Activated CD4-positive, alpha-beta T cell treated with anti-CD3 and anti-CD28 coated beads for 48 hours (primary cell): ENCODE data around the gene KLF13.

Source experiments
- DNase-seq: peaks from one replicate; pipeline ENCODE4 v3.0.0-alpha.2; 2020

The KLF13 gene

DNA sequence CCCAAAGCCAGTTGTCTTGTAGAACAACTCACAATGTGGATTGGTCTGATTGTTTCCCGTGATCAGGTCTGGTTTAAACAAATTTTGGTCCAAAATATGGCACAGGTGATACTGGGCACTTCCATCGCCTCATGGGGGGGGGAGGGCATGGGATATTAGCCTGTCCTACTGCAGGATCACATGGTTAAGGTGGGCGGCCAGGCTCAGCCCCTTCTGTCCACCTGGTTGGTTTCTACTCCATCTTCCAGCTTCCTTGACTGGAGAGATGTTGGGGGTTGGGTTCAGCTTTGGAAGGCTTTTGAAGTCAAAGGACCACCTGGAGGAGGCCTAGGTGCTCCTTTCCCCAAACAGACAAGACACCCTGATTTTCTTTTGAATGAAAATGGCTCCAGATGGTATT is 7.2 kb downstream of the KLF13 start:
- DNase-seq, result no peak

- no peak for DNase-seq
These were observed 9.5 kb downstream of the KLF13 start for GRCh38 chr15:31335989-31336592.

- no peak for DNase-seq
These were observed 10.1 kb downstream of the KLF13 start for GRCh38 chr15:31336593-31337295.

GRCh38 chr15:31337352-31338031 is 10.9 kb downstream of the KLF13 start:
- DNase-seq, result no peak

- DNase-seq, result no peak
These were observed 11.8 kb downstream of the KLF13 start for GRCh38 chr15:31338318-31338878.

DNA sequence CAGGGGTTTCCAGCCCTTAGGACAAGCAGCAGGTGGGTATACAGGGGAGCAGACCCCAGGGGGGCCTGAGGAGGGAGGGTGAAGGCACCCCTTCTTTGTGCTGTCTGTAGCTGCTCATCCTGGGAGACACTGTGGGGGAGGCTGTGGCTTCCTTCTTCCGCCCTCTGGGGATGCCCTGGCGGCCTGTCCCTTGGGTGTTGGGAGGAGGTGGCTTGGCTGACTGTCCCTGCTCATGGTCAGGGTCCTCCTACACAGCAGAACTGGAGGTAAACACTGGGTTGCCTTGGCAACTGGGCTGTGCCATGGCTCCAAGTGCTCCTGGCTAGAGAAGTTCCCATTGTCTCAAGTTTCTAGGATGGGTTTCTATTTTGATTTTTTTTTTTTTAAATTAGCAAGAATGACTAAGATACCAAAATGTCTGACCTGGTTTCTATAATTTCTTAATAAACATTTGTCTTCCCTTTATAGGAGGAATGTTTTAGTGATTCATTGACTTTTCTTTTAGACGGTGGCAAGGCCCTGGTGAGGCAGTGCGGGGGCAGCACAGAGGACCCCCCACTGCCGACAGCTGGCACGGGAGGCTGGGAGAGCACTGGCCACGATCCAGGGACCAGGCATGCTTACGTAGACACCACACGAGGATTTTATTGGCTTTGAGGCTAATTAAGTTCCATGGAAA is 12.4 kb downstream of the KLF13 start:
- peak; percentile 56 for DNase-seq

DNA sequence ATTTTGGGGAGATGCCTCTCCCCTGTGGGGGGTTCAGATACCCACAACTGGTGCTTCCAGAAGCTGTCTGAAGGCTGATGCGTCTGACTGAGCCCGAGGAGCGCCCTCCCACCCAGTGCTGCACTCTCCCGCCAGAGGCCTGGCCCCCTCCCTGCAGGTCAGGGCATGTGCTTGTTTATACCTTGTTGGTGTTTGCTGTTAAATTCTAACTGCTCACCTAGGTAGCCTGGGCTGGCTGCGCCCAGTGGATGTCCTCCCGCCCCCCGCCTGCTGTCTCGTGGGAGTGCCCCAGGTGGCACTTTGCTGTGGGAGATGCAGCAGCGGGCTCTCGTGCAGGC is 12.9 kb downstream of the KLF13 start:
- DNase-seq, result no peak

- DNase-seq, result no peak
These were observed 13.4 kb downstream of the KLF13 start for GRCh38 chr15:31340047-31340446.

DNA sequence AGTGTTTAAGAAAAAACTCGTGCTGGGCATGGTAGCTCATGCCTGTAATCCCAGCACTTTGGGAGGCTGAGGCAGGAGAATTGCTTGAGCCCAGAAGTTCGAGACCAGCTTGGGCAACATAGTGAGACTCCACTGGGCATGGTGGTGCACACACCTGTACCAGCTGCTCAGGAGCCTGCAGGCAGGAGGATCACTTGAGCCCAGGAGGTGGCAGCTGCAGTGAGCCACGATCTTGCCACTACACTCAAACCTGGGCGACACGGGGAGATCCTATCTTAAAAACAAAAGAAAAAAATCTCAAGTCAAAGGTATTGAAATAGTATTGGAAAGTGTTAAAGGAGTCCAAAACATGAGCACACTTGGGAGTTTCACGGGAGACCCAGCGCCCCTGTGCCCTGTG is 14.0 kb downstream of the KLF13 start:
- DNase-seq, result no peak

DNA sequence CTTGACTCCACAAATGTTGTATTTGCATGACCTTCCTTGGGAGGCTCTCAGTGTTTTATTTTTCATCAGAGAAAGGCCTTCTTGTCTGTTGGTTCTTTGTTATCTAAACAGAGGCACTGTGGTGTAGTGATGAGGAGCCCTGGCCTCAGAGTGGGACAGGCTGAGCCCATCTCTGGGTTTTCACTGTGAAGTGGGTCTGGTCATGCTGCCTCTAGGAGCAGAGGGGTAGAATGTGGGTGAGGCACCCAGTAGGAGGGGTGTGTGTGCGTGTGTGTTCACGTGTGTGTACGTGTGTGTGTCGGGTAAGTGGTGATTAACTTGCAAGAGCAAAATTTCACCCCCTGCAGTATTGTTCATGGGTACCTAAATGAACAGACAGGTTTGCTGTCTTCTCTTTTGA is 14.4 kb downstream of the KLF13 start:
- no peak for DNase-seq

DNA sequence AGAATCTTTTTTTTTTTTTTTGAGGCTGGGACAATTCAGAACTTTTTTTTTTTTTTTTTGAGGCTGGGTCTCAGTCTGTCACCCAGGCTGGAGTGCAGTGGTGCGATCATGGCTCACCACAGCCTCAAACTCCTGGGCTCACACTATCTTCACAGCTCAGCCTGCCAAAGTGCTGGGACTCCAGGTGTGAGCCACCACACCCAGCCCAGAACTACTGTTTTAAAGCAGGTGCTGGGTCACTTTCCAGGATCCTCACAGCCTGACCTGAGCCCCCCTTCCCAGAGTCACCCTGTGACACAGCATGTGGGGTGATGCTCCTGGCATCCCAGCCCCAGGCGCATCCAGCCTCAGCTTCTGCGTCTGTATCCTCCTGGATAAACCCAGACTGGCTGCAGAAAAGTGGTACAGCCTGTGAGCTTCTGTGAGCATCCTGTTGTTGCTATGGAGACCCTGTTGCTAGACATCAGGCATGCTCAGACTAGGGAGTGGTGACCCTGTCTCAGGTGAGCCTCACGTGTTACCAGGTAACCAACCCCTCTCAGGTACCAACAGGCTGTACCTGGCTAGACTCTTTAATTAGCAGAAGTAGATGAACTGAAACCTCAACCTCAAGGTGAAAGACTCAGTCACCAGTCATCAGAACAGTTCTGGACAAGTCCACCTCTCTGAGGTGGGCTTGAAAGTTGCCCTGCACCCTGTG is 15.0 kb downstream of the KLF13 start:
- no peak for DNase-seq

GRCh38 chr15:31342381-31342780 is 15.7 kb downstream of the KLF13 start:
- DNase-seq, result no peak

GRCh38 chr15:31342781-31343626 is 16.4 kb downstream of the KLF13 start:
- peak; percentile 47 for DNase-seq

DNA sequence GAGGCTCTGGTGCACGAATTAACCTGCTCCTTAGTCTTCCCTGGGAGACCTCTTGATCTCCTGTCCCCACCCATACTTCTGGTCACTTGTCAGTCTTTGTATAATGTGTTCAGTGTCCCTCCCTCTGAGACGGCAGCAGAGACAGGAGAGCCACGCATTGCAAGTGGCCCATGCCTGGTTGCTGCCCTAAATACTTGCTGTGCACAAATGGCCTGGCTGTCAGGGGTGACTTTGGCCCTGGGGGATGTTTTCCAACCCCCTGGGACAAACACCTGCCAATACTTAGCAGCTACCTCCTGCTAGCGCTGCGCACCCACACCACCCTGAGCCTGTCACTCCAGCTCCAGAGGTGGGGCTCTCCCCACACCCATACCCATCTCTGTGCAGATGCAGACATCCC is 17.2 kb downstream of the KLF13 start:
- no peak for DNase-seq

DNA sequence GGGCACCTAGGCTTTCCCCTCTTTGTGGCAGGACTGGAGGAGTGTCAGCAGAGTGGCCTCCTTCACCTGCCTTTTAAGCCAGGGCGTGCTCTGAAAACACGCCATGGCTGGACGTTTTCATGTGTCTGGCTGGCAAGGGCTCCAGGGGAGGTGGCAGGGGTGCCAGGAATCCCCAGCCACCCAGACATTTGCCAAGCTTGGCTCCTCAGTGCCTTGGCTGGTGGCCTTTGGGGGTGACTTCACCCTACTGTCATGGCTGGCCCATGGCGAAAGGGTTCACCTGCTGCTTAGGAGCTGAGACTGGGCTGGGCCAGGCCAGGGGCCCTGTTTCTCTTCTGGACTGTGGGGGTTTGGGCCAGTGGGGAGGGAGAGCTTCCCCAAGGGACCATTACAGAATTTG is 17.6 kb downstream of the KLF13 start:
- DNase-seq, result no peak

DNA sequence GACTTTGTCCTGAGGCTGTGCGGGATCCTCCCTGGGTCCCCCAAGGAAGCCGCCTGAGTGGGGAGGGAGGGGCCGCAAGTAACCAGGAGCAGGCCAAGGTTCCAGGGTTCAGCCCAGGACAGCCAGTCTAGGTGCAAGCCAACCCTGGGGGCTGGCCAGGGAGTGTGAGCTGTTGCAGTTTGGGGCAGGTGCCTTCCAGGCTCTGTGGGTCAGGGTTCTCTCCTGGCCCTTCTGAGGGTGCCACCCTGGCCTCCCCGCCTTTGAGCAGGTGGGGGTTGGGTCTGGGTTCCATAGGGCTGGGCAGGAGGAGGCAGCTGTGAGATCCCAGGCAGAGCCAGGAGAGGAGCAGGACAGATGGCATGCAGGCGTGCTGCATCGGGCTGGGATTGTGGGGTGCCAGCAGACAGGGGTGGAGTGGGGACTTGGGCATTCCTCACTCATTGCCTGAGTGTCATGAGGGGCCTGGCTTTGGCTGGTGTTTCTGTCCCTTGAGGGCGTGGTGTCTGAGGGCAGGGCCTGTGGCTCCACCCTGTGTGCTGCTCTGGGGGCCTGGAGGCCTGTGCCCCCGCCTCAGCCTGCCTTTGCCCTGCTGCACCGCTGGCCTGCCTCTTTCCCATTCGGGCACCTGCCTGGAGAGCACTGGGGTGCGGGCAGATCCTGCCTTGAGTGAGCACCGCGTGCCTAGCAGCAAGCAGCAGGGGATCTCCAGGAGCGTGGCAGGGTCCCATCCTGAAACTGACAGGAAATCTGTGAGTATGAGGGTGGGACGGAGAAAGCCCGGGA is 18.4 kb downstream of the KLF13 start:
- DNase-seq, result peak; percentile 59

- DNase-seq, result peak; percentile 42
These were observed 19.2 kb downstream of the KLF13 start for GRCh38 chr15:31345606-31346366.

GRCh38 chr15:31346367-31347066 is 19.9 kb downstream of the KLF13 start:
- peak; percentile 52 for DNase-seq
